Stimulated activated naive CD8-positive, alpha-beta T cell treated with anti-CD3 and anti-CD28 coated beads, Interleukin-15, Interleukin-2, amounts not matched to agents 100 U/mL and 50 U/mL, for 24 hours (primary cell): Measurements from ENCODE around the gene TNIP1.

Experiments
- ATAC-seq: fragments of 150-1000 bp; cut with Tn5 transposase; one replicate; pipeline ENCODE4 v1.10.0; 2021
- DNase-seq: peaks from one replicate; pipeline ENCODE4 v3.0.0; 2021

TNIP1 gene

GRCh38 chr5:150999704-151000442, 81.0 kb downstream of the TNIP1 start:
- DNase-seq (no peak), ATAC-seq (no peak)

DNA sequence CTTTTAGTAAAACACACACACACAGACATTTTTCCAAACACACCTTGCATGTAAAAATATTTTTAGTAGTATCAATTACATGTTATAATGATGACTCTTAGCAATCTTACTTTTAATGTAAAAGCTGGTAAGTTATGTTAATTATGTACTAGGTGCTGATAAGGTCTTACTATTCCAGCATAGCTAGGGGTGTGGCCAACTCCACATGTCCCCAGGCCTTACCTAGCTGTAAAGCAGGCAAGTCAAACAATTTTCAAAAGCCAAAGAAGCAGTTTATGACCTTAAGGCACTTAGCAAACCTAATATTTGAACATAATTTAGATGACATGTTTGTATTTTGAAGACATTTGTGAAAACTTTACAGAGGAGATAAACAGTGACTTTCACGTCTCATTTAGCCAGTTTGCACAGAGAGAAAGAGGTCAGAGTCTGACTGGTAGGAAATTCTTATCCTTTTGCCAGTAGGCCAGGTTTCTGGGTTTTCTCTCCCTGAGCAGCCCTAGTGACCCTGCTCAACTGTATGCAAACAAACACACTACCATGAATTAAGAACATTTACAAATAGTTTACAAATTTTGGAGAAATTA, 86.9 kb downstream of the TNIP1 start:
- ATAC-seq, result no peak
- DNase-seq, result no peak

GRCh38 chr5:150993422-150993821, 87.4 kb downstream of the TNIP1 start:
- ATAC-seq, result no peak
- no peak for DNase-seq

GRCh38 chr5:150992705-150993104, 88.1 kb downstream of the TNIP1 start:
- ATAC-seq, result no peak
- no peak for DNase-seq

DNA sequence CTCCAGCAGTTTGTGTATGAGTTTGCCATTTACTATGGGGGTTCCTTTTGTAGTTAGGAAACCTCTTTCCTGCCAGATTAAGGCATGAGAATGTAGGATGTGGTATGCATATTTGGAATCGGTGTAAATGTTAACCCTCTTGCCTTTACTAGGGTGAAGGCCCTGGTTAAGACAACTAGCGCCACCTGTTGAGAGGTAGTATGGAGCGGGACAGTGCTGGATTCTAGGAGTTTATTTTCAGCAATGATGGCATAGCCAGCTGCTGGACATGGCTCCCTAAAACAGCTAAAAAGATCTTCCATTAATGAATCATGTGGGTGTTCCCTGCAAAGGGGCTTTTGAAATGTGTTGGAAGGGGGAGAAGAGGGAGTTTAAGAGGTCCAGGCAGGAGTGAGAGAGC, 91.1 kb downstream of the TNIP1 start:
- ATAC-seq (no peak), DNase-seq (peak; percentile 14)

- DNase-seq, result no peak
- ATAC-seq, result no peak
Observed at GRCh38 chr5:150987746-150988145, 93.1 kb downstream of the TNIP1 start.
